ENCODE data around the gene NAALADL1. TPM values are rescaled to one million over a fixed set of nuclear protein-coding genes. Genes with fewer than 3 reads are reported as not detected.

The NAALADL1 gene
- total and polyA plus RNA-seq, 4 donors = 7.4 to 22.0 (median 13.2) TPM

GRCh38 chr11:65035579-65035978, 22.8 kb downstream of the NAALADL1 start:
- DNase-seq (no peak), ATAC-seq (ENCODE audit: insufficient read depth, low FRiP score) (no peak)
- 80 to 84% methylated on average over 11 of the region's 11 CpGs for WGBS, 2 donors
- peaks cover 0 to 4% (median 0%) of the 10 kb centered on the region in 5 donors for H3K4me1 ChIP-seq (ENCODE audit: control insufficient read depth in 5 of 5, insufficient read depth in 5 of 5, low read length in 5 of 5)
- H3K9ac ChIP-seq (ENCODE audit: insufficient read depth in 1 of 2, low read length in 2 of 2) = no peak overlapping the region
- H3K36me3 ChIP-seq (ENCODE audit: control insufficient read depth in 4 of 4, insufficient read depth in 4 of 4, low read length in 4 of 4) = peaks cover 0 to 47% (median 25%) of the 10 kb centered on the region in 4 donors
- TF ChIP-seq CTCF (IDR thresholded peaks at IDR 0.05; ENCODE audit: control extremely low read depth, extremely low read depth) = no peak
- H3K9me3 ChIP-seq (ENCODE audit: control insufficient read depth in 4 of 4, insufficient read depth in 3 of 4, low read length in 3 of 4) = no peaks in the 10 kb centered on the region
- no peak overlapping the region for H3K27ac ChIP-seq (ENCODE audit: low read depth in 1 of 2, low read length in 1 of 2)
- H3K27me3 ChIP-seq (ENCODE audit: control insufficient read depth in 3 of 3, insufficient read depth in 3 of 3, low read length in 2 of 3) = no peaks in the 10 kb centered on the region
- H3K4me3 ChIP-seq = no peak overlapping the region

- no peak overlapping the region for H3K9ac ChIP-seq (ENCODE audit: insufficient read depth in 1 of 2, low read length in 2 of 2)
- peaks cover 0 to 47% (median 25%) of the 10 kb centered on the region in 4 donors for H3K36me3 ChIP-seq (ENCODE audit: control insufficient read depth in 4 of 4, insufficient read depth in 4 of 4, low read length in 4 of 4)
- DNase-seq (no peak), ATAC-seq (ENCODE audit: insufficient read depth, low FRiP score) (no peak)
- 91 to 100% methylated on average over 2 of the region's 2 CpGs for WGBS, 2 donors
- H3K4me3 ChIP-seq = no peak overlapping the region
- H3K4me1 ChIP-seq (ENCODE audit: control insufficient read depth in 5 of 5, insufficient read depth in 5 of 5, low read length in 5 of 5) = no peaks in the 10 kb centered on the region
- no peaks in the 10 kb centered on the region for H3K9me3 ChIP-seq (ENCODE audit: control insufficient read depth in 4 of 4, insufficient read depth in 3 of 4, low read length in 3 of 4)
- no peak for TF ChIP-seq CTCF (IDR thresholded peaks at IDR 0.05; ENCODE audit: control extremely low read depth, extremely low read depth)
- no peak overlapping the region for H3K27ac ChIP-seq (ENCODE audit: low read depth in 1 of 2, low read length in 1 of 2)
- H3K27me3 ChIP-seq (ENCODE audit: control insufficient read depth in 3 of 3, insufficient read depth in 3 of 3, low read length in 2 of 3) = no peaks in the 10 kb centered on the region
Observed at GRCh38 chr11:65034423-65034822, 23.9 kb downstream of the NAALADL1 start.

GRCh38 chr11:65032216-65032615, 26.1 kb downstream of the NAALADL1 start:
- H3K36me3 ChIP-seq (ENCODE audit: control insufficient read depth in 4 of 4, insufficient read depth in 4 of 4, low read length in 4 of 4) = peaks cover 0 to 33% (median 13%) of the 10 kb centered on the region in 4 donors
- no peak for TF ChIP-seq CTCF (IDR thresholded peaks at IDR 0.05; ENCODE audit: control extremely low read depth, extremely low read depth)
- no peak overlapping the region for H3K4me3 ChIP-seq
- 85 to 86% methylated on average over 13 of the region's 13 CpGs for WGBS, 2 donors
- H3K4me1 ChIP-seq (ENCODE audit: control insufficient read depth in 5 of 5, insufficient read depth in 5 of 5, low read length in 5 of 5) = peaks cover 3 to 9% (median 6%) of the 10 kb centered on the region in 5 donors
- H3K27me3 ChIP-seq (ENCODE audit: control insufficient read depth in 3 of 3, insufficient read depth in 3 of 3, low read length in 2 of 3) = no peaks in the 10 kb centered on the region
- DNase-seq (no peak), ATAC-seq (ENCODE audit: insufficient read depth, low FRiP score) (no peak)
- no peak overlapping the region for H3K27ac ChIP-seq (ENCODE audit: low read depth in 1 of 2, low read length in 1 of 2)
- H3K9ac ChIP-seq (ENCODE audit: insufficient read depth in 1 of 2, low read length in 2 of 2) = no peak overlapping the region
- no peaks in the 10 kb centered on the region for H3K9me3 ChIP-seq (ENCODE audit: control insufficient read depth in 4 of 4, insufficient read depth in 3 of 4, low read length in 3 of 4)

Data from lung (tissue), 12 donors.